BJ (cell line): Measurements from ENCODE around the gene ISL1. TPM values are rescaled to one million over a fixed set of nuclear protein-coding genes. Genes with fewer than 3 reads are reported as not detected.

Experiments
- CTCF ChIA-PET: fragments of 350-600 bp; formaldehyde crosslinking; extraction: SDS; loops from one replicate; lab custom pipeline; 2021; ENCODE audit warnings: antibody characterized with exemption, inconsistent platforms; lab: Yijun Ruan, JAX
- POLR2A ChIA-PET: fragments of 300-600 bp; sonication (Branson Sonifier 250); formaldehyde crosslinking; extraction: SDS; loops from one replicate; lab custom pipeline; 2021; ENCODE audit warnings: antibody characterized with exemption; lab: Charles Lee
- DNase-seq: peaks from one replicate; pipeline ENCODE4 v3.0.0-alpha.2; 2011; ENCODE audit warnings: low read depth
- H3K27me3 ChIP-seq: 2 replicates; pipeline ENCODE4 v1.6.0; 2011; ENCODE audit warnings: low read length; ENCODE audit not compliant: control insufficient read depth, insufficient read depth
- H3K36me3 ChIP-seq: 2 replicates; pipeline ENCODE4 v1.5.1; 2011; ENCODE audit warnings: low read length; ENCODE audit not compliant: control insufficient read depth, insufficient read depth
- H3K4me3 ChIP-seq: 2 replicates; pipeline ENCODE4 v1.5.1; 2011; ENCODE audit warnings: low read depth, mild to moderate bottlenecking, control low read depth, low read length
- CTCF ChIP-seq: IDR thresholded peaks from 2 replicates; pipeline ENCODE4 v1.5.1; 2011; ENCODE audit warnings: low read depth, mild to moderate bottlenecking, control low read depth, inconsistent platforms, low read length, moderate library complexity; ENCODE audit not compliant: insufficient read depth
- polyA plus RNA-seq: library from polyadenylated mRNA; depleted of rRNA; stranded (reverse); fragments of >200 nt; gene quantifications from 2 replicates; pipeline ENCODE4 v1.2.3, GENCODE V29; 2011

The ISL1 gene
- polyA plus RNA-seq, 1 experiment, result 1.2 TPM

DNA sequence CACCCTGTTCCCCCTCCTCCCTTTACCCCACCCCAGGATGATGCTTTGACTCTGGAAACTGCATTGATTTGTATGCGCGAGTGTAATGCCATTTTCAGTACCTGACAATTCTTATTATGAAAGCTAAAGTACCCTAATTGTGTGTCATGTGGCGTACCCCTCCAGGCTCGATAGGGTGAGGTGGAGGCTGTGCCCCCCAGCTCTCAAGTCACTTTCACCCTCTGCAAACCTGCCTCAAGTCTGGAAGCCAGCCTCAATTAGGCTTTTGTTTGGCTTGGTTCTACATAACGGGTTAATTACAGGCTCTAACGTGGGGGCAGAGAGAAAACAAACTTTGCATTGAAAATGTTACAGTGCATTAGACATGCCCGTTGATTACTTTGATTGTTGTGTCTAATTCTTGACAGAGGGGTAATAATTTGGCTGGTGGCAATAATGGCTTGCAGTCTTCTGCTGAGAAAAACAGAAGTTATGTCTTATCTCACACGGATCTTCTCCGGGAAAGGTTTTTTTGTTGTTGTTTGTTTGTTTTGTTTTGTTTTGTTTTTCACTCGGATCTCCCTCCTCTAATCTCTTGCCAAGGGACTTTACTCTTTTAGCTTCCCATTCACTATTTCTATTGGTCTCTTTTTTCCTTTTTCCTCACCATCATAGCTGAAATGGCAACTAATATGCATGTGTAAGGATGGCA, 12.6 kb downstream of the ISL1 start:
- H3K36me3 ChIP-seq, result no peaks in the 10 kb centered on the region
- no peaks in the 10 kb centered on the region for H3K27me3 ChIP-seq
- POLR2A ChIA-PET, result no interaction called here
- DNase-seq, result no peak
- TF ChIP-seq CTCF, result no peak
- H3K4me3 ChIP-seq, result no peak overlapping the region
- CTCF ChIA-PET, result no interaction called here

GRCh38 chr5:51396797-51397196, 13.5 kb downstream of the ISL1 start:
- ChIA-PET POLR2A (interaction anchor here (0.8 kb wide), 1 partner anchor 13 kb away, joined by 4 read pairs; the partner anchor contains the start of gene ISL1), CTCF (interaction anchor here (1.0 kb wide), 1 partner anchor 18 kb away, joined by 3 read pairs; no protein-coding TSS in a partner anchor)
- no peak for DNase-seq
- TF ChIP-seq CTCF, result no peak
- Histone ChIP-seq H3K36me3 (no peaks in the 10 kb centered on the region), H3K4me3 (no peak overlapping the region), H3K27me3 (no peaks in the 10 kb centered on the region)

GRCh38 chr5:51397996-51398395, 14.7 kb downstream of the ISL1 start:
- no peak for TF ChIP-seq CTCF
- H3K27me3 ChIP-seq, result no peaks in the 10 kb centered on the region
- POLR2A ChIA-PET, result no interaction called here
- DNase-seq, result no peak
- CTCF ChIA-PET, result interaction anchor here (1.1 kb wide), 1 partner anchor 9 kb away, joined by 3 read pairs; no protein-coding TSS in a partner anchor
- H3K4me3 ChIP-seq, result no peak overlapping the region
- H3K36me3 ChIP-seq, result no peaks in the 10 kb centered on the region

- CTCF ChIA-PET, result interaction anchor here (1.1 kb wide), 1 partner anchor 7 kb away, joined by 3 read pairs; no protein-coding TSS in a partner anchor
- Histone ChIP-seq H3K27me3 (no peaks in the 10 kb centered on the region), H3K4me3 (no peak overlapping the region), H3K36me3 (no peaks in the 10 kb centered on the region)
- DNase-seq, result no peak
- POLR2A ChIA-PET, result no interaction called here
- no peak for TF ChIP-seq CTCF
These were observed 15.8 kb downstream of the ISL1 start for GRCh38 chr5:51398875-51399642.

DNA sequence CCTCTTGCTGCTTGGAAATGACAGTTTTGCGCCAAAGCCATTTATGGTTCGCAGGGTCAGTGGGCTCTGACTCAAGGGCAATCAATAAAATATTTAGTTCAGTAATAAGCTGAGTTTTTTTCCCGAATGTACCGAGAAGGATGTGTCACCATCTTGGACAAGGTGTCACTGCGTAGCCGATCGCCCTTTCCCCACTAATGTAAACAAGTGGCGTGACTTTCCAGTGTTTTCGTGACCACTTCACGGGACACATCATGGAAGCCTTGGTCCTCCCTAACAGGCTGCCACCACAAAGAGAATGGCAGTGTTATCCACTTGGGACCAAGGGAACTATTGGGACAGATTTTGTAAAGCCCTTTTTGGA, 16.4 kb downstream of the ISL1 start:
- POLR2A ChIA-PET, result no interaction called here
- H3K36me3 ChIP-seq, result no peaks in the 10 kb centered on the region
- DNase-seq, result no peak
- CTCF ChIA-PET, result no interaction called here
- no peaks in the 10 kb centered on the region for H3K27me3 ChIP-seq
- no peak for TF ChIP-seq CTCF
- H3K4me3 ChIP-seq, result no peak overlapping the region
